Epithelial cell of proximal tubule (primary cell): Measurements from ENCODE around the gene NME8. TPM values are rescaled to one million over a fixed set of nuclear protein-coding genes. Genes with fewer than 3 reads are reported as not detected.

ENCODE experiments used
- DNase-seq: peaks from one replicate; pipeline ENCODE4 v3.0.0-alpha.2; 2011; ENCODE audit warnings: low read depth
- H3K4me3 ChIP-seq: 2 replicates; pipeline ENCODE4 v1.5.1; 2011; ENCODE audit warnings: low read depth, mild to moderate bottlenecking, low read length
- total RNA-seq: library from RNA; depleted of rRNA; stranded (reverse); fragments of >200 nt; gene quantifications from 2 replicates; pipeline ENCODE4 v1.2.3, GENCODE V29; 2015
- TF ChIP-seq, protein P1 (sequence below): conservative IDR thresholded peaks from 2 replicates; pipeline ENCODE4 v1.5.1; 2012; ENCODE audit warnings: low read depth, mild to moderate bottlenecking, low read length

NME8 gene
- total RNA-seq, 1 donor from 2014 or later = not detected

DNA sequence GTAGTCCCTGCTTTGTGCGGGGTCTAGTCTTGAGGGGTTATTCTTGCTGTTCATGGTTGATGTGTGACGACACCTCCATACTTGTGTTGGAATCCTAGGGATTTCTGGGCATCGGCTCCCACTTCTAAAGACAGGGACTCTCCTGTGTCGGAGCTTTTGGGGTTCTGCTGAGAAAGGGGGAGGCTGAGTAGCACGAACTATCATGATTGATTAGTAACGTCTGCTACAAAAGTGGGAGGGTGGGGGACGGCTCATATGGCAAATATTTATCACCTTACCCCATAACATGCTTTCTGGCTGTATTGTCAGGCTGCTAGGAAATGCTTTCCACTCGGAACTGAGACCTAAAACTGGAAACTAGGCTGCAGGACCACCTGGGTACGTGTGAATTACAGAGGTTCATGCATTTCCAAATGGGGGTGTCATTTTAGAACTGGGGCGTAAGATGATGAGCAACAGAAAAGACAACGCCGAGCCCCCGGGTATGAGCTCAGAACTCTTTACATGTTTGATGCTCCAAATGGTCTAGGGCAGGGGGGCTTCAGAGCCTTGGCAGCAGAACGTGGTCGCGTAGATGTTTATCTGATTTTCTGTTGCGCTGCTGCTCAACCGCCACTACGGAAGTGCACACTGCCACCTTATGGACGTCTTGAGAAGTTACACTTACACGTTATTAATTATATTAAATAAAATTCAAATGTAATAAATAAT lies 15.1 kb upstream of the NME8 start:
- peak overlapping the region; percentile 52 for H3K4me3 ChIP-seq
- TF ChIP-seq, protein P1, sequence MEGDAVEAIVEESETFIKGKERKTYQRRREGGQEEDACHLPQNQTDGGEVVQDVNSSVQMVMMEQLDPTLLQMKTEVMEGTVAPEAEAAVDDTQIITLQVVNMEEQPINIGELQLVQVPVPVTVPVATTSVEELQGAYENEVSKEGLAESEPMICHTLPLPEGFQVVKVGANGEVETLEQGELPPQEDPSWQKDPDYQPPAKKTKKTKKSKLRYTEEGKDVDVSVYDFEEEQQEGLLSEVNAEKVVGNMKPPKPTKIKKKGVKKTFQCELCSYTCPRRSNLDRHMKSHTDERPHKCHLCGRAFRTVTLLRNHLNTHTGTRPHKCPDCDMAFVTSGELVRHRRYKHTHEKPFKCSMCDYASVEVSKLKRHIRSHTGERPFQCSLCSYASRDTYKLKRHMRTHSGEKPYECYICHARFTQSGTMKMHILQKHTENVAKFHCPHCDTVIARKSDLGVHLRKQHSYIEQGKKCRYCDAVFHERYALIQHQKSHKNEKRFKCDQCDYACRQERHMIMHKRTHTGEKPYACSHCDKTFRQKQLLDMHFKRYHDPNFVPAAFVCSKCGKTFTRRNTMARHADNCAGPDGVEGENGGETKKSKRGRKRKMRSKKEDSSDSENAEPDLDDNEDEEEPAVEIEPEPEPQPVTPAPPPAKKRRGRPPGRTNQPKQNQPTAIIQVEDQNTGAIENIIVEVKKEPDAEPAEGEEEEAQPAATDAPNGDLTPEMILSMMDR = peak; percentile 73
- no peak for DNase-seq

DNA sequence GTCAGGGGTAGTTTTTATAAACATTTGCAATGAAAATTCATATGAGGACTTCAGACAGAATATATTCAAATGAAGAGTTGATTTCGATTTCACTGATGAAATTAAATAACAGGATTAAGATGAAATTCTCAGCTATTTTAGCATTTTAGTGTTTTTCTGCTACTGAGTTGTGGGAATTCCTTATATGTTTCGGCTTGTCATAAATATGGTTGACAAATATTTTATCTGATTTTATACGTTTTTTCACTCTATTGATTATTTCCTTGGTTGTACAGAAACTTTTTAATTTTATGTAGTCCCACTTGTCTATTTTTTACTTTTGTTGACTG lies 14.6 kb upstream of the NME8 start:
- H3K4me3 ChIP-seq = no peak overlapping the region
- TF ChIP-seq, protein P1 = no peak
- DNase-seq = no peak

DNA sequence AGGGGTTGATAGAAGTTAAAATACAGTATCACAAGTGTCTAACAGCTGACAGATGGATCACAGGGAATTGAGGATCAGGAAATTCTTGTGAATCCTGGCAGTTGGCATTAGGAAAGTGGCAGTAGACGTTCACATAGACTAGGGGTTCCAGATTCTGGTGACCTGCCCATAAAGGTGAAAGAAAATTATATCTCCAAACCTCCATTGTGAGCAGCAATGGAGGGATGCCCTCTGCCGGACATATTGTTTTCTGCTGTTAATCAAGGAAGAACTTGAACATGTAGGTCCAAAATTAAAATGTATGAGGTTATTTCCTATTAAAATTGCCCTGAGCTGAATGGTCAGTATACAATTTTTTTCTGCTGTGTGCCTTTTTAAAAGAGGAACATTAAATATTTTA lies 5.1 kb downstream of the NME8 start:
- no peak overlapping the region for H3K4me3 ChIP-seq
- TF ChIP-seq, protein P1 = peak; percentile 52
- DNase-seq = no peak

DNA sequence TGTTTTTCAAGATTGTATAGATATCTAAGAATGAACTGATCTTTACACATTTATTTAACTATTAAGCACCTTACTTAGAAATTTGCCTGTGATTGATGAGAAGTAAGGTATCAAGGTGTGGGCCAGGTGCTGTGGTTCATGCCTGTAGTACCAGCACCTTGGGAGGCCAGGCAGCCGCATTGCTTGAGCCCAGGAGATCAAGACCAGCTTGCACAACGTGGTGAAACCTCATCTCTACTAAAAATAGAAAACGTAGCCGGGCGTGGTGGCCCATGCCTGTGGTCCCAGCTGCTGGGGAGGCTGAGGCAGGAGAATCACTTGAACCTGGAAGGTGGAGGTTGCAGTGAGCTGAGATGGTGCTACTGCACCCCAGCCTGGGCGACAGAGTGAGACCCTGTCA lies 33.7 kb downstream of the NME8 start:
- no peak for DNase-seq
- H3K4me3 ChIP-seq = no peak overlapping the region
- TF ChIP-seq, protein P1 = no peak

DNA sequence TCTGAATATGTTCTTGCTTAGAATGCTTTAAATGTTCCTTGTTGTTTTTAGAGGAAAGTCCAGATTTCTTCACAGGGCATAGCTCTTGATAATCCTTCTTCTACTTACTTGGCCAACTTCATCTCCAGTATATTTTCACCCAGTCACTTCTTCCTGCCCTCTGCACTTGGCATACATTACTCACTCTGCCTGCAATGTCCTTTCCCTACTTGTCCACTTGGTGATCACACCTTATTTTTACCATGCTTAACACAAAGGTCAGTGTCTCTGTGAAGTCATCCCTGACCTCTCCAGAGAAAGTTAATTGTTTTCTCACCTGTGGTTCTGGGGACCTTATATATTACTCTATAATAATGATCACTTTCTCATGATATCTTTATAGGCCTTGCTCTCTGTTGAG lies 45.0 kb downstream of the NME8 start:
- no peak overlapping the region for H3K4me3 ChIP-seq
- no peak for DNase-seq
- TF ChIP-seq, protein P1 = peak; percentile 18

DNA sequence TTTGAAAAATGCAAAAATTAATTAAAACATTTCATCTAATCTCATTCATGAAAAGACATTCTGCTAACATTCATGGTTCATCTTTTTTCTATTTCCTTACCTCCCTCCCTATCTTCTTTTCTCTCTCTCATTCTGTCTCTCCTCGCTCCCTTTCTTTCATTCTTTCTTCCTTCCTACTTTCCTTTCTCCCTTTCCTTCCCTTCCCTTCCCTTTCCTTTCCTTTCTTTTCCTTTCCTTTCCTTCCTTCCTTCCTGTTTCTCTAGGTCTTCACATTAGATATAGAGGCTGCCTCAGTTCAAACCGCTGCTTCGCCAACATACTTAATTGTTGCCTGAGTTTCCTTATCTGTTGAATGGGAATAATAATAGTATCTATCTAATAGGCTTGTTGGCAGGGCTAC lies 46.3 kb downstream of the NME8 start:
- TF ChIP-seq, protein P1 = no peak
- H3K4me3 ChIP-seq = no peak overlapping the region
- DNase-seq = no peak

DNA sequence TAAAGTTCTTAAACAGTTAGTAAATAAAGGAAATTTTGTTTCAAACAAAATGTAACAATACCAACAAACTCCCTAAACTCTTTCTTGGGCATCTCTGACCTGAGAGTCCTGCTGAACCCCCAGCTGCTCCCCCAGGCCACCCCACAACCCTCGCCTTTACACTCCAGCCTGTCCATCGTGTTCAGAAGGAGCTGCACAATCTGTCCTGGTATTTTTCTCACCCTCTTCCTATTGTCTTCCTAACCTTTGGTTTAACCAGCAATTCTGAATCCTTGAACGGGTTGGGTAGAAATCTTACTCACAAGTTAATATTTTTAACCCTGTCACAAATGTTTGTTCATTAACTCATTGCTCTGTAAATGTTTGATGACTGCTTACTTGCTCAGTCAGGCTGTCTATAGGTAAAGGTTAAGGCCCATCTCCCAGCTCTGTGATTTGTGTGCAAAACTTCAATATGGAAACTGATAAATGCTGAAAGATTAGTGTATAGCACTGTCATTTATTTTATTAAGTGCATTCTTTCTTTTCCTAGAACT lies 51.4 kb downstream of the NME8 start:
- H3K4me3 ChIP-seq = no peak overlapping the region
- DNase-seq = peak; percentile 83
- TF ChIP-seq, protein P1 = no peak
